Thyroid gland (tissue), 4 donors: Measurements from ENCODE around the gene PTGR3.
"Not testable (repeated sequence)": the region's sequence is repeated elsewhere in the genome, so short reads cannot be mapped to it uniquely, and the experiment has no call there.

Experiments
- CTCF ChIP-seq, 6 experiments: fragments of 200-600 bp in 3 of 6; fragments of 450-650 bp in 3 of 6; sonication (generic) in 3 of 6; IDR thresholded peaks; one replicate each; pipeline ENCODE4 v1.5.1; 2016 to 2019; ENCODE audit warnings: antibody characterized with exemption in 6 of 6, mild to moderate bottlenecking in 2 of 6, inconsistent platforms in 1 of 6, moderate library complexity in 1 of 6
- POLR2A ChIP-seq, 2 donors: fragments of 450-650 bp; IDR thresholded peaks; one replicate each; pipeline ENCODE4 v1.6.1; 2017; ENCODE audit warnings: antibody characterized with exemption in 2 of 2, mild to moderate bottlenecking in 2 of 2, moderate library complexity in 1 of 2

DNA sequence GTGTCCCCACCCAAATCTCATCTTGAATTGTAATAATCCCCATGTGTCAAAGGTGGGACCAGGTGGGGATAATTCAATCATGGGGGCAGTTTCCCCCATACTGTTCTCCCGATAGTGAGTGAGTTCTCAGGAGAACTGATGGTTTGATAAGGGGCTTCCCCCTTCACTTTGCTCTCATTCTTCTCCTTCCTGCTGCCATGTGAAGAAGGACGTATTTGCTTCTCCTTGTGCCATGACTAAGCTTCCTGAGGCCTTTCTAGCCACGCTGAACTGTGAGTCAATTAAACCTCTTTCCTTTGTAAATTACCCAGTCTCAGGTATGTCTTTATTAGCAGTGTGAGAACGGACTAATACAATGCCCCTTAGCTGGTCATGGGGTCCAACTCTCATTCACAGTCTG is 21.2 kb downstream of the PTGR3 start:
- TF ChIP-seq POLR2A, CTCF (IDR thresholded peaks at IDR 0.05): not testable (repeated sequence)
